Transverse colon (tissue), 4 donors: ENCODE data around the gene ERC2. TPM values are rescaled to one million over a fixed set of nuclear protein-coding genes. Genes with fewer than 3 reads are reported as not detected.

Source experiments
- DNase-seq: peaks from one replicate; pipeline ENCODE4 v3.0.0-alpha.2; 2019
- H3K27ac ChIP-seq, 4 donors: fragments of 200-600 bp; sonication (generic); 2 replicates each; pipeline ENCODE4 v1.5.1; 2016 to 2018; ENCODE audit warnings: inconsistent platforms in 4 of 4
- H3K27me3 ChIP-seq: fragments of 200-600 bp; sonication (generic); 2 replicates; pipeline ENCODE4 v1.5.1; 2017; ENCODE audit warnings: inconsistent platforms
- H3K36me3 ChIP-seq, 4 donors: fragments of 200-600 bp; sonication (generic); 2 replicates each; pipeline ENCODE4 v1.5.1; 2017 to 2019; ENCODE audit warnings: inconsistent platforms in 4 of 4
- H3K4me1 ChIP-seq, 4 donors: fragments of 200-600 bp; sonication (generic); 2 replicates each; pipeline ENCODE4 v1.5.1; 2017 to 2020; ENCODE audit warnings: inconsistent platforms in 4 of 4
- H3K4me3 ChIP-seq, 4 donors: fragments of 200-600 bp; sonication (generic); 1 replicate in 1 of 4; 2 replicates in 3 of 4; pipeline versions ENCODE4 v1.5.1 to v1.6.1; 2017 to 2019; ENCODE audit warnings: inconsistent platforms in 4 of 4
- H3K9me3 ChIP-seq, 2 donors: fragments of 200-600 bp; sonication (generic); 2 replicates each; pipeline ENCODE4 v1.5.1; 2017 to 2019; ENCODE audit warnings: inconsistent platforms in 2 of 2
- CTCF ChIP-seq, 5 experiments: fragments of 200-600 bp in 3 of 5; fragments of 450-650 bp in 2 of 5; sonication (generic) in 3 of 5; IDR thresholded peaks; 1 replicate in 2 of 5; 2 replicates in 3 of 5; pipeline ENCODE4 v1.5.1; 2016 to 2017; ENCODE audit warnings: antibody characterized with exemption in 5 of 5, inconsistent platforms in 3 of 5, mild to moderate bottlenecking in 2 of 5, moderate library complexity in 1 of 5
- EP300 ChIP-seq: sonication (generic); formaldehyde crosslinking; IDR thresholded peaks from one replicate; pipeline ENCODE4 v1.6.1; 2017; ENCODE audit warnings: antibody characterized with exemption, low read depth
- POLR2A ChIP-seq: fragments of 450-650 bp; IDR thresholded peaks from one replicate; pipeline ENCODE4 v1.6.1; 2016; ENCODE audit warnings: antibody characterized with exemption, mild to moderate bottlenecking, moderate library complexity
- POLR2AphosphoS5 ChIP-seq, 3 donors: sonication (generic); formaldehyde crosslinking; IDR thresholded peaks; one replicate each; pipeline ENCODE4 v1.6.1; 2016; ENCODE audit warnings: antibody characterized with exemption in 3 of 3
- WGBS, 2 donors: methylation state at CpG; one replicate each; pipeline ENCODE4 v1.1.5; 2018; ENCODE audit warnings: low coverage in 1 of 2; 5-methylcytosine and 5-hydroxymethylcytosine counted together
- in situ Hi-C, 4 donors: fragments of 200-750 bp; cut with MboI; loops; one replicate each; pipeline versions ENCODE4 v1.15.0 to v1.15.1; 2017; ENCODE audit warnings: low sequenced_read_pairs in 3 of 4, low pct_ligation_motif_present in 1 of 4, low pct_unique_long_range_greater_than_20kb in 1 of 4
- intact Hi-C: fragments of 100-400 bp; cut with DNase I; formaldehyde crosslinking; loops from one replicate; pipeline ENCODE4 v1.15.1; 2023; ENCODE audit warnings: low total_unique reads
- total RNA-seq, 4 donors: library from RNA; depleted of rRNA; stranded (reverse); fragments of >200 nt; gene quantifications; one replicate each; pipeline ENCODE4 v1.1.0, GENCODE V29; 2016

Gene ERC2
- total RNA-seq, 4 donors from 2014 or later: 0.41 to 1.3 TPM; not detected in 2

GRCh38 chr3:56404884-56405283 lies 63.4 kb downstream of the ERC2 start:
- Histone ChIP-seq H3K27me3 (no peaks in the 10 kb centered on the region), H3K27ac (no peak overlapping the region), H3K36me3 (no peaks in the 10 kb centered on the region), H3K4me1 (no peaks in the 10 kb centered on the region), H3K4me3 (no peak overlapping the region), H3K9me3 (no peaks in the 10 kb centered on the region)
- intact Hi-C loops (no loop called here), in situ Hi-C loops (no loop called here)
- TF ChIP-seq CTCF (IDR thresholded peaks at IDR 0.05): no peak
- TF ChIP-seq POLR2AphosphoS5 (IDR thresholded peaks at IDR 0.05): no peak
- no peak for TF ChIP-seq POLR2A
- WGBS, 2 donors: 86 to 91% methylated on average over 3 of the region's 3 CpGs
- no peak for DNase-seq

GRCh38 chr3:56398659-56399058 lies 69.6 kb downstream of the ERC2 start:
- no peak for DNase-seq
- in situ Hi-C loops (no loop called here), intact Hi-C loops (no loop called here)
- Histone ChIP-seq H3K27me3 (peaks cover 4% of the 10 kb centered on the region), H3K27ac (no peak overlapping the region), H3K36me3 (no peaks in the 10 kb centered on the region), H3K9me3 (no peaks in the 10 kb centered on the region), H3K4me3 (no peak overlapping the region), H3K4me1 (no peaks in the 10 kb centered on the region)
- 64 to 73% methylated on average over 2 of the region's 2 CpGs for WGBS, 2 donors
- TF ChIP-seq CTCF (IDR thresholded peaks at IDR 0.05): no peak
- no peak for TF ChIP-seq EP300
- TF ChIP-seq POLR2A: no peak
- TF ChIP-seq POLR2AphosphoS5 (IDR thresholded peaks at IDR 0.05): no peak

GRCh38 chr3:56397798-56398197 lies 70.5 kb downstream of the ERC2 start:
- intact Hi-C loops (no loop called here), in situ Hi-C loops (no loop called here)

GRCh38 chr3:56389183-56389830 lies 79.0 kb downstream of the ERC2 start:
- in situ Hi-C loops (no loop called here), intact Hi-C loops (no loop called here)
- no peak for DNase-seq
- Histone ChIP-seq H3K27ac (no peak overlapping the region), H3K4me3 (no peak overlapping the region), H3K36me3 (no peaks in the 10 kb centered on the region), H3K9me3 (no peaks in the 10 kb centered on the region), H3K4me1 (no peaks in the 10 kb centered on the region), H3K27me3 (no peaks in the 10 kb centered on the region)
- TF ChIP-seq POLR2A (no peak), CTCF (IDR thresholded peaks at IDR 0.05) (no peak), EP300 (no peak), POLR2AphosphoS5 (IDR thresholded peaks at IDR 0.05) (no peak)
- WGBS, 2 donors: 60 to 79% methylated on average over 3 of the region's 3 CpGs

More at GRCh38 chr3:56397798-56398197, 70.5 kb downstream of the ERC2 start:
- WGBS, 2 donors: 75 to 85% methylated on average over 1 to 2 of the region's 2 CpGs
- no peak overlapping the region for H3K27ac ChIP-seq
- TF ChIP-seq POLR2AphosphoS5 (IDR thresholded peaks at IDR 0.05) (no peak), EP300 (no peak), CTCF (IDR thresholded peaks at IDR 0.05) (no peak), POLR2A (no peak)
- no peak overlapping the region for H3K4me3 ChIP-seq
- H3K36me3 ChIP-seq: no peaks in the 10 kb centered on the region
- H3K9me3 ChIP-seq: no peaks in the 10 kb centered on the region
- H3K4me1 ChIP-seq: no peaks in the 10 kb centered on the region
- peaks cover 4% of the 10 kb centered on the region for H3K27me3 ChIP-seq
- no peak for DNase-seq
